Vagina (tissue), 2 donors: Measurements from ENCODE around the gene PLEKHG3. TPM values are rescaled to one million over a fixed set of nuclear protein-coding genes. Genes with fewer than 3 reads are reported as not detected.

Source experiments
- DNase-seq, 2 donors: peaks; one replicate each; pipeline ENCODE4 v3.0.0-alpha.2; 2017; ENCODE audit errors: extremely low spot score in 2 of 2
- H3K27ac ChIP-seq: fragments of 200-600 bp; sonication (generic); one replicate; pipeline ENCODE4 v1.5.1; 2019
- H3K27me3 ChIP-seq: fragments of 200-600 bp; sonication (generic); one replicate; pipeline ENCODE4 v1.5.1; 2019
- H3K36me3 ChIP-seq, 2 donors: fragments of 200-600 bp; sonication (generic); one replicate each; pipeline ENCODE4 v1.5.1; 2017 to 2019
- H3K4me1 ChIP-seq: fragments of 200-600 bp; sonication (generic); one replicate; pipeline ENCODE4 v1.5.1; 2019
- H3K4me3 ChIP-seq, 2 donors: fragments of 200-600 bp; sonication (generic); 1 replicate in 1 of 2; 2 replicates in 1 of 2; pipeline ENCODE4 v1.5.1; 2016 to 2019
- H3K9me3 ChIP-seq: fragments of 200-600 bp; sonication (generic); one replicate; pipeline ENCODE4 v1.5.1; 2019
- CTCF ChIP-seq, 3 experiments: fragments of 450-650 bp in 2 of 3; fragments of 200-600 bp in 1 of 3; sonication (generic) in 1 of 3; IDR thresholded peaks; one replicate each; pipeline ENCODE4 v1.5.1; 2017 to 2019; ENCODE audit warnings: antibody characterized with exemption in 3 of 3, mild to moderate bottlenecking in 2 of 3, moderate library complexity in 2 of 3
- POLR2A ChIP-seq, 2 donors: fragments of 450-650 bp; IDR thresholded peaks; one replicate each; pipeline ENCODE4 v1.6.1; 2017; ENCODE audit warnings: antibody characterized with exemption in 2 of 2, mild to moderate bottlenecking in 2 of 2, moderate library complexity in 2 of 2
- POLR2AphosphoS5 ChIP-seq, 2 donors: sonication (generic); formaldehyde crosslinking; IDR thresholded peaks; one replicate each; pipeline ENCODE4 v1.9.0; 2017; ENCODE audit warnings: antibody characterized with exemption in 2 of 2, mild to moderate bottlenecking in 2 of 2, low read depth in 1 of 2; ENCODE audit not compliant: insufficient read depth in 1 of 2
- intact Hi-C: fragments of 100-400 bp; cut with DNase I; formaldehyde crosslinking; loops from one replicate; pipeline ENCODE4 v1.15.1; 2023
- total RNA-seq: library from RNA; depleted of rRNA; stranded (reverse); fragments of >200 nt; gene quantifications from one replicate; pipeline ENCODE4 v1.2.3, GENCODE V29; 2016

PLEKHG3 gene
- total RNA-seq, 1 donor from 2014 or later: 50.1 TPM

- H3K4me1 ChIP-seq: no peaks in the 10 kb centered on the region
- H3K4me3 ChIP-seq: no peak overlapping the region
- DNase-seq: no peak
- no peaks in the 10 kb centered on the region for H3K36me3 ChIP-seq
- no peaks in the 10 kb centered on the region for H3K27me3 ChIP-seq
- H3K27ac ChIP-seq: no peak overlapping the region
- intact Hi-C loops: no loop called here
- no peak for TF ChIP-seq CTCF (IDR thresholded peaks at IDR 0.05)
- TF ChIP-seq POLR2AphosphoS5 (IDR thresholded peaks at IDR 0.05; ENCODE audit: insufficient read depth in 1 of 2, low read depth in 1 of 2): no peak
- TF ChIP-seq POLR2A (IDR thresholded peaks at IDR 0.05): no peak
- no peaks in the 10 kb centered on the region for H3K9me3 ChIP-seq
These were observed 73.2 kb downstream of the PLEKHG3 start for GRCh38 chr14:64777461-64777860.

- TF ChIP-seq POLR2A (IDR thresholded peaks at IDR 0.05) (no peak), POLR2AphosphoS5 (IDR thresholded peaks at IDR 0.05; ENCODE audit: insufficient read depth in 1 of 2, low read depth in 1 of 2) (no peak), CTCF (IDR thresholded peaks at IDR 0.05) (no peak)
- Histone ChIP-seq H3K36me3 (no peaks in the 10 kb centered on the region), H3K27ac (no peak overlapping the region), H3K27me3 (no peaks in the 10 kb centered on the region), H3K9me3 (no peaks in the 10 kb centered on the region), H3K4me1 (no peaks in the 10 kb centered on the region), H3K4me3 (no peak overlapping the region)
- DNase-seq: no peak
- intact Hi-C loops: no loop called here
These were observed 74.0 kb downstream of the PLEKHG3 start for GRCh38 chr14:64778104-64778754.

DNA sequence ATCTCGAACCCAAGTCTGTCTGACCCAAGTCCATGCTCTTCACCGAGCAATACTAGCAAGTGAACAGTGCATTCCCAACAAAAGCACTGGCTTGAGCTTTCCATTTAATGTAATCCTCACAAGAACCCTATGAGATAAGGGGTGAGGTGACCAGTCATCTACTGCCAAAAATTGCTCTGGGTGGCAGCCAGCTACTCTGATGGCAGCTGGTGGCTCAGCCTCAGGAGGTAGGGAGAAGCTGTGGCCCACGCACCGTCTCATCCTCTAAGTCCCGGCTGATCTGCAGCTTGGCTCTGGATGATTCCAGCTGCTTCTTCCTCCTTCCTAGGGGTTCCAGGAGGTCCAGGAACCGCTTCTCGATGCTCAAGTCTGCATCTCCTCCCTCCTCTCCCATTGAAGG is 75.2 kb downstream of the PLEKHG3 start:
- no peak overlapping the region for H3K4me3 ChIP-seq
- TF ChIP-seq POLR2A (IDR thresholded peaks at IDR 0.05) (no peak), CTCF (IDR thresholded peaks at IDR 0.05) (no peak), POLR2AphosphoS5 (IDR thresholded peaks at IDR 0.05; ENCODE audit: insufficient read depth in 1 of 2, low read depth in 1 of 2) (no peak)
- no peak overlapping the region for H3K27ac ChIP-seq
- H3K27me3 ChIP-seq: no peaks in the 10 kb centered on the region
- no peak for DNase-seq
- intact Hi-C loops: no loop called here
- no peaks in the 10 kb centered on the region for H3K36me3 ChIP-seq
- H3K9me3 ChIP-seq: no peaks in the 10 kb centered on the region
- no peaks in the 10 kb centered on the region for H3K4me1 ChIP-seq

GRCh38 chr14:64782196-64782595 is 78.0 kb downstream of the PLEKHG3 start:
- H3K9me3 ChIP-seq: no peaks in the 10 kb centered on the region
- TF ChIP-seq POLR2A (IDR thresholded peaks at IDR 0.05): no peak
- TF ChIP-seq POLR2AphosphoS5 (IDR thresholded peaks at IDR 0.05; ENCODE audit: insufficient read depth in 1 of 2, low read depth in 1 of 2): no peak
- TF ChIP-seq CTCF (IDR thresholded peaks at IDR 0.05): no peak
- no peak for DNase-seq
- no peaks in the 10 kb centered on the region for H3K4me1 ChIP-seq
- H3K36me3 ChIP-seq: no peaks in the 10 kb centered on the region
- intact Hi-C loops: no loop called here
- no peak overlapping the region for H3K4me3 ChIP-seq
- H3K27me3 ChIP-seq: no peaks in the 10 kb centered on the region
- no peak overlapping the region for H3K27ac ChIP-seq

GRCh38 chr14:64784006-64784405 is 79.8 kb downstream of the PLEKHG3 start:
- Histone ChIP-seq H3K36me3 (no peaks in the 10 kb centered on the region), H3K4me1 (no peaks in the 10 kb centered on the region), H3K4me3 (no peak overlapping the region), H3K9me3 (no peaks in the 10 kb centered on the region), H3K27me3 (no peaks in the 10 kb centered on the region), H3K27ac (no peak overlapping the region)
- intact Hi-C loops: no loop called here
- no peak for DNase-seq
- TF ChIP-seq CTCF (IDR thresholded peaks at IDR 0.05): no peak
- no peak for TF ChIP-seq POLR2AphosphoS5 (IDR thresholded peaks at IDR 0.05; ENCODE audit: insufficient read depth in 1 of 2, low read depth in 1 of 2)
- no peak for TF ChIP-seq POLR2A (IDR thresholded peaks at IDR 0.05)
